ENCODE measurements around the gene EZH1. TPM values are rescaled to one million over a fixed set of nuclear protein-coding genes. Genes with fewer than 3 reads are reported as not detected.

EZH1 gene
- total and polyA plus RNA-seq, 10 of the 15 experiments (the other 5 are each of a cell fraction or from before 2014, with no cell fraction given), result 6.1 to 43.3 (median 16.8) TPM

GRCh38 chr17:42657824-42658588 lies 86.8 kb downstream of the EZH1 start:
- Histone ChIP-seq H3K9me3 (replicated peaks; ENCODE audit: control insufficient read depth, insufficient read depth, low read length) (no peaks in the 10 kb centered on the region), H3K4me3 (no peak overlapping the region), H3K27ac (ENCODE audit: control insufficient read depth, insufficient read depth) (no peak overlapping the region), H3K79me2 (ENCODE audit: control insufficient read depth, insufficient read depth, low read length) (peaks cover 3% of the 10 kb centered on the region; the same call in 1 of the 2 replicates), H3K9ac (ENCODE audit: control insufficient read depth, insufficient read depth, low read length) (no peak overlapping the region), H3K27me3 (replicated peaks in 1 of 2; ENCODE audit: control insufficient read depth in 2 of 2, insufficient read depth in 2 of 2, low read length in 1 of 2) (no peaks in the 10 kb centered on the region), H3K36me3 (ENCODE audit: control insufficient read depth in 2 of 2, insufficient read depth in 2 of 2, low read length in 1 of 2) (no peaks in the 10 kb centered on the region; a peak in 1 of 4 replicates), H3K4me2 (ENCODE audit: control insufficient read depth, insufficient read depth) (no peak overlapping the region; the same call in 1 of the 2 replicates), H4K20me1 (ENCODE audit: control insufficient read depth, insufficient read depth) (no peaks in the 10 kb centered on the region), H2AFZ (ENCODE audit: control insufficient read depth, low read depth, low read length) (no peak overlapping the region), H3K4me1 (ENCODE audit: control insufficient read depth, insufficient read depth, low read length) (peaks cover 33% of the 10 kb centered on the region)
- in situ Hi-C loops (cut with MboI) (no loop called here), intact Hi-C loops (cut with micrococcal nuclease; ENCODE audit: unreplicated experiment) (loop anchor here (5.0 kb wide), 1 partner anchor 81 kb away; the partner anchor contains the start of gene PSMC3IP)
- ATAC-seq (no peak), DNase-seq (ENCODE audit: low read depth, low spot score) (no peak), FAIRE-seq (no peak)
- ChIA-PET CTCF (interaction anchor here (0.6 to 3.4 kb wide), 6 partner anchors 16 to 128 kb away, joined by 3 to 26 read pairs (median 8); partner anchors contain the start of genes PLEKHH3 and PSMC3IP), POLR2A (interaction anchor here (0.6 to 4.9 kb wide), 6 partner anchors 19 to 730 kb away, joined by 3 to 29 read pairs (median 10); partner anchors contain the start of genes PLEKHH3, RETREG3 and TUBG1), RAD21 (ENCODE audit: unreplicated experiment) (interaction anchor here (1.3 to 2.1 kb wide), 5 partner anchors 10 to 79 kb away, joined by 4 to 10 read pairs (median 7); no protein-coding TSS in a partner anchor), SMC1A (ENCODE audit: uncharacterized antibody, unreplicated experiment) (interaction anchor here (1.3 to 2.0 kb wide), 4 partner anchors 16 to 53 kb away, joined by 3 to 9 read pairs (median 4); no protein-coding TSS in a partner anchor)
- 79% methylated on average over 9 of the region's 9 CpGs for WGBS (ENCODE audit: insufficient coverage, insufficient replicate concordance, low lambda C conversion rate, missing lambda C conversion rate)
- BruUV-seq (replicated peaks), result no TSS peak
- no peak for TF ChIP-seq MEF2A (IDR thresholded peaks at IDR 0.05; ENCODE audit: insufficient read depth, low read depth, low read length)
- no peak for TF ChIP-seq NFIC (IDR thresholded peaks at IDR 0.05; ENCODE audit: low read depth, low read length)
- TF ChIP-seq E2F8 (IDR thresholded peaks at IDR 0.05; ENCODE audit: low read depth, partially characterized antibody), result no peak
- TF ChIP-seq RFX5 (IDR thresholded peaks at IDR 0.05; ENCODE audit: low read depth, low read length), result no peak
- no peak for TF ChIP-seq CBX3 (IDR thresholded peaks at IDR 0.05; ENCODE audit: borderline replicate concordance, low read depth)
- no peak for TF ChIP-seq PRDM15 (CRISPR knock-in tag; IDR thresholded peaks at IDR 0.05)
- no peak for TF ChIP-seq YY1 (IDR thresholded peaks at IDR 0.05; ENCODE audit: low read depth, low read length)
- no peak for TF ChIP-seq POU2F2 (IDR thresholded peaks at IDR 0.05; ENCODE audit: borderline replicate concordance, low read depth, low read length)
- no peak for TF ChIP-seq SMAD5 (IDR thresholded peaks at IDR 0.05; ENCODE audit: low read depth)
- no peak for TF ChIP-seq RUNX3 (IDR thresholded peaks at IDR 0.05; ENCODE audit: low read length)
- no peak for TF ChIP-seq SREBF1 (IDR thresholded peaks at IDR 0.05; ENCODE audit: low read length)
- no peak for TF ChIP-seq BHLHE40 (IDR thresholded peaks at IDR 0.05; ENCODE audit: borderline replicate concordance in 1 of 2, low read depth in 2 of 2, low read length in 1 of 2)

Measured in GM12878 (cell line).